HFFc6 (cell line): ENCODE data around the gene CIDEA. TPM values are rescaled to one million over a fixed set of nuclear protein-coding genes. Genes with fewer than 3 reads are reported as not detected.

ENCODE experiments used
- DNase-seq: peaks from one replicate; pipeline ENCODE4 v3.0.0-alpha.2; 2018
- H3K27ac Mint-ChIP-seq: 2 replicates; pipeline ENCODE4 v1.8.0; 2020; ENCODE audit warnings: mild to moderate bottlenecking, mixed read lengths
- H3K27me3 Mint-ChIP-seq: 2 replicates; pipeline ENCODE4 v1.8.0; 2021; ENCODE audit warnings: mild to moderate bottlenecking, moderate library complexity, mixed read lengths; ENCODE audit not compliant: insufficient read depth
- H3K36me3 Mint-ChIP-seq: 2 replicates; pipeline ENCODE4 v1.8.0; 2021; ENCODE audit warnings: low read depth, mixed read lengths
- H3K4me1 Mint-ChIP-seq: 2 replicates; pipeline ENCODE4 v1.8.0; 2020; ENCODE audit warnings: low read depth, mixed read lengths
- H3K4me3 Mint-ChIP-seq: 2 replicates; pipeline ENCODE4 v1.8.0; 2020; ENCODE audit warnings: mild to moderate bottlenecking, moderate library complexity, mixed read lengths
- H3K9me3 Mint-ChIP-seq: 2 replicates; pipeline ENCODE4 v1.8.0; 2020; ENCODE audit warnings: mild to moderate bottlenecking, mixed read lengths
- total RNA-seq, 6 experiments: library from RNA; stranded (reverse); fragmentation: NEBNext Ultra II Directional; extraction: Animal tissue kit (Norgen Biotek cat#: 25700); gene quantifications; 2 replicates in 1 of 6; 3 replicates in 5 of 6; pipeline ENCODE4 v1.2.3, GENCODE V29; 2021
- TF ChIP-seq, protein P1 (sequence below): fragments of 200-600 bp; sonication (generic); IDR thresholded peaks from 2 replicates; pipeline ENCODE4 v1.5.0; 2021; ENCODE audit warnings: antibody characterized with exemption, mild to moderate bottlenecking

The CIDEA gene
- total RNA-seq, 6 experiments from 2014 or later, result not detected

DNA sequence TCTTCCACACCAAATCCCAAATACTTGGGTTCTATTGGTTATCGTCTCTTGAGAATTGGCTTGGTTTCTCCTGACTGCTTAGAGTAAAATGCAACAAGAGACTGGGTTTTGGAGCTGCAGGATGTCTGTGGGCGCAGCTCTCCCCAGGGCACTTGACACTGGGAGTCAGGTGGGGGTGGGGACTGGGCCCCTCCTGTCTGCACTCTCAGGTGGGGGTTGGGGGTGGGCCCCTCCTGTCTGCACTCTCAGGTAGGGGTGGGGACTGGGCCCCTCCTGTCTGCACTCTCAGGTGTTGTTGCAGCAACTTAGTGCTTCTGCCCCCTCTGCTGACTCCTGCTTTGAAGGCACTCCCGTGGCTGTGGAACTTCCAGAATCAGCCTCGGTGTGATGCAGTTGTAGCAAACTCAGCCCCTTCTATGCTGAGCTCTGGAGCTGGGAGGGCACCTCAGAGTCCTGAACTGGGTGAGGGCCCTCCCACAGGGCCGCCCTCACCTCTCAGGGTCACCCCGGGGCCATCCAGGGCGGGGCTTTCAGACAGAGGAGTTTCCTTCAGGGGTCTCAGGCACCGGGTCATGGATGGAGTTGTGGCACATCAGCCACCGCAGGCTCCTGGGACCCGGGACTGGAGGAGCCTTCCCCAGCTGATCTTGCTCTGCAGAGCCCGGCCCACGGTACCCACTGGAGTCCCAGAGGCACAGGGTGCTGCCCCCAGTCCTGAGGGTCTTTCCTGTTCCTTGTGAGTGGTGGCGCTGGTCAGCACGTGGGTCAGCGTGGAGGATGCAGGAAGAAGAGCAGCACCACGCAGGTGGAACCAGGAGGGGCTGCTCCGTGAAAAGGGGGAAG is 22.9 kb upstream of the CIDEA start:
- TF ChIP-seq, protein P1, sequence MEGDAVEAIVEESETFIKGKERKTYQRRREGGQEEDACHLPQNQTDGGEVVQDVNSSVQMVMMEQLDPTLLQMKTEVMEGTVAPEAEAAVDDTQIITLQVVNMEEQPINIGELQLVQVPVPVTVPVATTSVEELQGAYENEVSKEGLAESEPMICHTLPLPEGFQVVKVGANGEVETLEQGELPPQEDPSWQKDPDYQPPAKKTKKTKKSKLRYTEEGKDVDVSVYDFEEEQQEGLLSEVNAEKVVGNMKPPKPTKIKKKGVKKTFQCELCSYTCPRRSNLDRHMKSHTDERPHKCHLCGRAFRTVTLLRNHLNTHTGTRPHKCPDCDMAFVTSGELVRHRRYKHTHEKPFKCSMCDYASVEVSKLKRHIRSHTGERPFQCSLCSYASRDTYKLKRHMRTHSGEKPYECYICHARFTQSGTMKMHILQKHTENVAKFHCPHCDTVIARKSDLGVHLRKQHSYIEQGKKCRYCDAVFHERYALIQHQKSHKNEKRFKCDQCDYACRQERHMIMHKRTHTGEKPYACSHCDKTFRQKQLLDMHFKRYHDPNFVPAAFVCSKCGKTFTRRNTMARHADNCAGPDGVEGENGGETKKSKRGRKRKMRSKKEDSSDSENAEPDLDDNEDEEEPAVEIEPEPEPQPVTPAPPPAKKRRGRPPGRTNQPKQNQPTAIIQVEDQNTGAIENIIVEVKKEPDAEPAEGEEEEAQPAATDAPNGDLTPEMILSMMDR, result no peak
- no peak for DNase-seq
- H3K4me3 Mint-ChIP-seq, result no peak overlapping the region
- no peaks in the 10 kb centered on the region for H3K36me3 Mint-ChIP-seq
- peaks cover 5% of the 10 kb centered on the region; the same call in 1 of the 2 replicates for H3K4me1 Mint-ChIP-seq
- H3K9me3 Mint-ChIP-seq, result no peaks in the 10 kb centered on the region
- H3K27ac Mint-ChIP-seq, result no peak overlapping the region
- peaks cover 24% of the 10 kb centered on the region for H3K27me3 Mint-ChIP-seq

DNA sequence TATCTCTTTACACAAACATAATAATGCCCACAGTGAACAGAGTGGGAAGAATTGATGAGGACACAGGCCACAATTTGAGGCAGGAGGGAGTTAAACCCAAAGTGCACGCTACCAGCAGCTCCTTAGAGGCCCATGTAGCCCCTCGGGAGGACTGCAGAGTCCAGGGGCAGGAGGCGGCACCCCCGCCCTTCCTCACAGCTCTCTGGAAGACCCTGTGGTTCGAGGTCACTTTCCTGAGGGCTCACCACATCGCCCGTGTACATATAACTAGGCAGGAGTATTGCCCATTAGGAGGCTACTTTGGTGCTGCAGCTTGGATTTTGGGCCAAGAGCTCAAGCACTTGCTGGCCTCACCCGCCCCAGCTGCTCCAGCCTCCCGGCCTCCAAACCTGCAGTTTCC is 22.2 kb upstream of the CIDEA start:
- TF ChIP-seq, protein P1, result no peak
- peaks cover 21% of the 10 kb centered on the region for H3K27me3 Mint-ChIP-seq

DNA sequence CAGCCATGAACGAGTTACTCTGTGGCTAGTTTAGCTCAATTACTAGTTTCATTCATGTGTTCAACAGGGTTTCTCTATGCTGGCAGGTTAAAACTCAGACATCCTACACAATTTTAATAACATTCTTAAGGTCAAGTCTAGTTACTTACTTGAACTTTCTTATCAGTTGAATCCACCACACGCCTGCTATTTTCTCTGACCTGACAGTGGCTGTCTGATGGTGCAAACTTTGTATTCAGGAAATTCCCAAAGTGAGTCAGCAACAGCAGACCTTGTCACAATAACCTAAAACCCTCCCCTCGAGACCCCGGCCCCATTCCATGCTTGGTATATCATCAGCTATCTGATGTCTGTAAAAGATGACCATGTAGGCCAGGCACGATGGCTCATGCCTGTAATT is 20.8 kb upstream of the CIDEA start:
- no peak overlapping the region for H3K4me3 Mint-ChIP-seq
- no peak overlapping the region for H3K27ac Mint-ChIP-seq
- no peaks in the 10 kb centered on the region for H3K9me3 Mint-ChIP-seq
- H3K27me3 Mint-ChIP-seq, result peaks cover 26% of the 10 kb centered on the region
- peaks cover 14% of the 10 kb centered on the region for H3K4me1 Mint-ChIP-seq
- no peaks in the 10 kb centered on the region for H3K36me3 Mint-ChIP-seq
- TF ChIP-seq, protein P1, result no peak
- DNase-seq, result no peak

More for the DNA sequence above, 22.2 kb upstream of the CIDEA start:
- Mint-ChIP-seq H3K4me3 (no peak overlapping the region), H3K4me1 (peaks cover 5% of the 10 kb centered on the region; the same call in 1 of the 2 replicates), H3K36me3 (no peaks in the 10 kb centered on the region), H3K9me3 (no peaks in the 10 kb centered on the region), H3K27ac (no peak overlapping the region)
- DNase-seq, result no peak

DNA sequence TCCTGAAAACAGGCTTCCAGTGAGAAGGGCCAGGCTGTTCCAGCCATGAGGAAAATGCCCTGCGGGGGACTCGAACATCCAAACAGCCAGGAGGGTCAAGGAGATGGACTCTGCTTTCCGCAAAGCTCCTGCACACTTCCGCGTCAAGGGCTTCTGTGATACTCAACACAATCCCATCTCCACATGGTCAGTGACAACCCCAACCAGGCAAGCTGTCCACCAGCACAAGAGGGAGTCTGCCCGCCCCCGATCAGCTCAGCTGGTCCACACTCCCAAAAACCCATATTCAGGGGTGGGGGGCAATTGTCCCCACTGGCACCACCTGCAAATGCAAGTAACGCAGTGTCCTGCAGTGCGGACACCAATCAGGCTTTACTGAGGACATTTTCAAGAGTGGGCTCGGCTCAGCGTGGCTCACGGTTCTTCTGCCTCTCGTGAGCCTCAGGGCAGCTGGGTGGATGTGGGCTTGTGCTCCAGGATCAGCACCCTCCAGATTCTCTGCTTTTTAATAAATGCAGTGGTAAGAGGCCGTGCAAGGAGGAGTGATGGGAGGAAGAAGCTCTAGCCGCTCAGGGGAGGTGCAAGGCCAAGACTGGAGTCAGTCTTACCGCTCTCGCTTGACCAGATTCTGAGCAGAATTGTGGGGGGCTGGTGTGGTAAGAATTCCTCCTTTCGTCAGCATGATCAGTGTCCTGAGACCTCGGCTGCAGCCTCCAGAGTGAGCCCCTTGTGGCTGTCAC is 19.5 kb upstream of the CIDEA start:
- TF ChIP-seq, protein P1, result no peak
- Mint-ChIP-seq H3K36me3 (no peaks in the 10 kb centered on the region), H3K27ac (no peak overlapping the region), H3K4me3 (no peak overlapping the region), H3K4me1 (peaks cover 26% of the 10 kb centered on the region), H3K9me3 (no peaks in the 10 kb centered on the region), H3K27me3 (peaks cover 26% of the 10 kb centered on the region)
- no peak for DNase-seq

DNA sequence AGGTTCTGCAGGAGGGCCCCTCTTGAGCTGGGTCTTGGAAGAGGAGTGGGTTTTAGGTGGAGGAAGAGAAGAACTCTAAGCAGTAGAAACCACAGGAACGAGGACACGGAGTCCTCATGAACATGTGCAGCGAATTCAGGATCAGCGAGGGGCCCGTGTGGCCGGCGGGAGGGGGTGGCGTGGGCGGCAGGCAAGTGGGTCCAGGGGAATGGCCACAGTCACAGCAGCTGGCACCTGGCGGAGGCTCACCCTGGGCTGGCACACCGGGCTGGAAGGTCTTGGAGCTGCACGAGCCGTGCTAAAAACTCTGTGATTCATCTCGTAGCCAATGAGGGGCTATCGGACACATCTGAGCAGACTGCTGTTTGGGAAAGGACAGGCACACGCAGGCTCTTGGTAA is 18.0 kb upstream of the CIDEA start:
- Mint-ChIP-seq H3K4me1 (peaks cover 29% of the 10 kb centered on the region), H3K36me3 (no peaks in the 10 kb centered on the region), H3K27me3 (peaks cover 23% of the 10 kb centered on the region), H3K27ac (no peak overlapping the region), H3K4me3 (no peak overlapping the region), H3K9me3 (no peaks in the 10 kb centered on the region)
- no peak for DNase-seq
- TF ChIP-seq, protein P1, result no peak
